ENCODE data around the gene AARS1. TPM values are rescaled to one million over a fixed set of nuclear protein-coding genes. Genes with fewer than 3 reads are reported as not detected.
"Not testable (repeated sequence)": the region's sequence is repeated elsewhere in the genome, so short reads cannot be mapped to it uniquely, and the experiment has no call there.

Gene AARS1
- total RNA-seq, 2 experiments from 2014 or later, result 128 to 129 TPM

DNA sequence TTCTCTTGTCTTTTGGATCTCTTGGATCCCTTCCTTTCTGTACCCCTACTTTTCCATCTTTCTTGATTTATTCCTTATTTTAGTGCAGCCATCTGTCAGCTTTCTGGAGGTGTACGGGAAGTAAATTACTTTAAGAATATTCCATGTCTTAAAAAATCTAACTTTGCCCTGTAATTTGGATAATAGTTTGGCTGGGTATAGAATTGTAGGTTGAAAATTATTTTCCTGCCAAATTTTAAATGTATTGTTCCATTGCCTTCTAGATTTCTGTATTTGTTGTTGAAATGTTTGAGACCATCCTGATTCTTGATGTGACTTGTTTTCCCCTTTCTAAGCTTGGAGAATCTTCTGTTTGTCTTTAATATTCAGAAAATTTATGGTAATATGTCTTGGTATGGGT lies 11.8 kb upstream of the AARS1 start:
- no peak for DNase-seq
- peaks cover 41% of the 10 kb centered on the region for H3K36me3 Mint-ChIP-seq (ENCODE audit: low read depth)
- no peaks in the 10 kb centered on the region for H3K27me3 Mint-ChIP-seq
- no peak overlapping the region for H3K27ac Mint-ChIP-seq
- POLR2A ChIA-PET, result interaction anchor here (1.2 to 5.1 kb wide), 2 partner anchors 13 to 45 kb away, joined by 4 to 73 read pairs; partner anchors contain the start of genes AARS1 and DDX19A
- peak overlapping the region; percentile 3 for H3K4me3 Mint-ChIP-seq
- CTCF ChIA-PET, result interaction anchor here (3.0 kb wide), 1 partner anchor 45 kb away, joined by 14 read pairs; the partner anchor contains the start of gene DDX19A
- H3K9me3 Mint-ChIP-seq, result peaks cover 9% of the 10 kb centered on the region
- peaks cover 41% of the 10 kb centered on the region for H3K4me1 Mint-ChIP-seq

DNA sequence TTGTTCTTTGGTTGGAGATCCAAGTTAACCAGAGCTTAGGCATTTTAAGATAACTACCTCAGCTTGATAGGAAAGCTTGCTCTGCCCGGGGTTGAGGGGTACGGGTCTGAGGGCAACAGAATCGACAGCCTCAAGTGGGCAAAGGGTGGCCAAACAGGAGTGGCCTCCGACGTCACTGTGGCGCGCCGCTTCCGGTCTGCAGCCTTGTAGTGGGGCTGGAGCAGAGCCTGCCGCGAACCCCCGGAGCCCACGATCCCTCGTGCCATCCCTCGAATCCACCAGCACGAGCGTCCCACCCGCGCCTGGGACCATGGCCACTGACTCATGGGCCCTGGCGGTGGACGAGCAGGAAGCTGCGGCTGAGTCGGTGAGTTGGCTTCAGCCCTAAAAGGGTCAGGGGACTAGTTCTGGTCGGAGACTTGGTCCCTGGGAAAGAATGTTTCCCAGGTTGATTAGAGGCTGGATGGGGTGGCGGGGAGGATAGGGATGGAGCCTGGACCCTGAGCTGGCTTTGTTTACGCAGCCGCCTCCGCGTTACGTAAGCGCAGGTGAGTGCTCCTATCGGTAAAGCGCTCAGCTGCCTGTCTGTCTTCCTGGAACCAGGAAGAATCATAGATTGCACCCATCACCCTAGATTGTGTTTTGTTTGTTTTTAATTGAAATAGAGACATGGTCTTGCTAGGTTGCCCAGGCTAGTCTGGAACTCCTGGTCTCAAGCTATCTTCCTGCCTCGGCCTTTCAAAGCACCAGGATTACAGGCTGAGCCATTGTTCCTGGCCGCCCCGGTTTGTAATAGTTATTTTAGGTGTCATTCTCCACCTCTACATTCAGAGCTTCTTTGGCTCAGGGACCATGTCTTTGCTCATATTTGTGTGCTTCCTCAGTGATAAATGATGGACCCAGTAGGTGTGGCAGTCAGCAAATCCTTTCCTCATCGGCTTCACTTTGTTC lies 10.0 kb upstream of the AARS1 start, which contains the start of gene DDX19B:
Gene DDX19B (plus strand): TSS at position 199 of the 951 bp plus-strand sequence. CDS start 112 bp downstream, at position 311.
- peak; percentile 75 for DNase-seq
- H3K36me3 Mint-ChIP-seq (ENCODE audit: low read depth), result peaks cover 35% of the 10 kb centered on the region
- peak within 1 kb of the TSS; percentile 81 for H3K4me3 Mint-ChIP-seq
- peak within 1 kb of the TSS; percentile 88 for H3K27ac Mint-ChIP-seq
- H3K9me3 Mint-ChIP-seq, result peaks cover 9% of the 10 kb centered on the region
- CTCF ChIA-PET, result interaction anchor here (1.0 to 3.1 kb wide), 10 partner anchors 8 to 224 kb away, joined by 3 to 16 read pairs (median 4); partner anchors contain the start of genes AARS1, COG4, DDX19A and EXOSC6
- POLR2A ChIA-PET, result interaction anchor here (0.7 to 5.1 kb wide), 21 partner anchors 8 to 735 kb away, joined by 3 to 73 read pairs (median 5); partner anchors contain the start of genes AARS1, COG4, DDX19A and EXOSC6
- no peaks in the 10 kb centered on the region for H3K27me3 Mint-ChIP-seq
- H3K4me1 Mint-ChIP-seq, result peaks cover 36% of the 10 kb centered on the region

DNA sequence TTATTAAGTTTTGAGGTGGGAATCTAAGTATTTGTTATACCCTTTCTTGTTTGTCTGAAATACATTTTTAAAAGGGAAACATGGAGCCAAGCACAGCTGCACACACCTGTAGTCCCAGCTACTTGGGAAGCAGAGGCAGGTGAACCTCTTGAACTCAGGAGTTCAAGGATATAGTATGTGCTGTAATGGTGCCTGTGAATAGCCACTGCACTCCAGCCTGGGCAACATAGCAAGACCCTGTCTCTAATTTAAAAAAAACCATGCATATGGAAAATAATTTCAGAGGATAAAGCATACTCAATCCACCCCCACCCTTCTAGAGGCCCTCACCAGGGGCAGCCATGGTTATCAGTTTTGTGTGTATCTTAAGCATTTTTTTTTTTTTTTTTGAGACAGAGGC lies 6.3 kb upstream of the AARS1 start:
- ChIA-PET CTCF (no interaction called here), POLR2A (no interaction called here)
- H3K27ac Mint-ChIP-seq, result no peak overlapping the region
- no peak overlapping the region for H3K4me3 Mint-ChIP-seq
- H3K4me1 Mint-ChIP-seq, result peaks cover 26% of the 10 kb centered on the region
- no peak for DNase-seq
- no peaks in the 10 kb centered on the region for H3K27me3 Mint-ChIP-seq
- peaks cover 10% of the 10 kb centered on the region for H3K36me3 Mint-ChIP-seq (ENCODE audit: low read depth)
- no peaks in the 10 kb centered on the region for H3K9me3 Mint-ChIP-seq

DNA sequence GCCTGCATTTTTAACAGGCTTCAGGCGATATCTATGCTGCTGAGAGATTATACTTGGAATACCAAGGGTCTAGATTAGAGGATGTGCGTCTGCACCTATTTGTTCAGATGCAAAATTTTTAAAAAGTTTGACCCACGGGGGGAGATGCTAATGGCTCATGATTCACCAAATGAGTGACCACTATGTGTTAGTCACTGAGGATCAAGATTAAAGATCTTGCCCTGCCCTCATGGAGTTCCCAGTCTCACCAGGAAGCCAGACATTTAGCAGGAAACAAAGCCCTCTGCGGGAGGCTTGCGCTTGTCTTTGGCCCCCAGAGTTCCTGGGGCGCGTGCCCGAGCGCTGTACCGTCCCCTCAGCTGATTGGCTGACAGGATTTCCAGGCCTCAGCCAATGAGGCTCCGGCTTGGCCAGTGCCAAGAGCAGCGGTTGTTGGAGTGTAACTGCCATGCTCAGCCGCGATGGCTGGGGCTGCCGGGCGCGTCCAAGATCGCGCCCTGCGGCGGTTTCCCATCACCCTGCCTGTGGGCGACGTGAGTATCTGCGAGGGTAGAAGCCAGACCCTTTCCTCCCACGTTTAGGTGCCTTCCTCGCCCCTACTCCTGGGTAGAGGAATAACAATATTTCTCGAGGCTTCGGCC lies 5.2 kb upstream of the AARS1 start:
- DNase-seq, result no peak
- Mint-ChIP-seq H3K27me3 (no peaks in the 10 kb centered on the region), H3K9me3 (no peaks in the 10 kb centered on the region), H3K36me3 (ENCODE audit: low read depth) (peaks cover 2% of the 10 kb centered on the region), H3K4me1 (peaks cover 21% of the 10 kb centered on the region), H3K4me3 (no peak overlapping the region), H3K27ac (no peak overlapping the region)
- ChIA-PET CTCF (no interaction called here), POLR2A (no interaction called here)

DNA sequence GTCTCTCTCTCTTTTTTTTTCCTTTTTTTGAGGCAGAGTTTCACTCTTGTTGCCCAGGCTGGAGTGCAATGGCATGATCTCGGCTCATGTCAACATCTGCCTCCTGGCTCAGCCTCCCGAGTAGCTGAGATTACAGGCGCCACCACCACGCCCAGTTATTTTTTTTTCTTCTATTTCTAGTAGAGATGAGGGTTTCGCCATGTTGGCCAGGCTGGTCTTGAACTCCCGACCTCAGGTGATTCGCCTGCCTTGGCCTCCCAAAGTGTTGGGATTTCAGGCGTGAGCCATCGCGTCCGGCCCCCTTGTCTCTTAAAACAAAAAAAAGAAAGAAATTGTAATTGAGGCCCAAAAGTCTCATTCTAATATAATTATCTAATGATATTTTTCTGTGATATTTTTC lies 2.8 kb upstream of the AARS1 start:
- H3K36me3 Mint-ChIP-seq (ENCODE audit: low read depth), result peaks cover 10% of the 10 kb centered on the region
- H3K4me3 Mint-ChIP-seq, DNase-seq, H3K27me3 Mint-ChIP-seq, H3K9me3 Mint-ChIP-seq, H3K27ac Mint-ChIP-seq: not testable (repeated sequence)
- ChIA-PET CTCF (interaction anchor here (1.4 to 2.3 kb wide), 2 partner anchors 25 to 41 kb away, joined by 6 read pairs; partner anchors contain the start of gene EXOSC6), POLR2A (interaction anchor here (2.7 kb wide), 1 partner anchor 54 kb away, joined by 20 read pairs; the partner anchor contains the start of gene DDX19A)
- peaks cover 20% of the 10 kb centered on the region for H3K4me1 Mint-ChIP-seq

DNA sequence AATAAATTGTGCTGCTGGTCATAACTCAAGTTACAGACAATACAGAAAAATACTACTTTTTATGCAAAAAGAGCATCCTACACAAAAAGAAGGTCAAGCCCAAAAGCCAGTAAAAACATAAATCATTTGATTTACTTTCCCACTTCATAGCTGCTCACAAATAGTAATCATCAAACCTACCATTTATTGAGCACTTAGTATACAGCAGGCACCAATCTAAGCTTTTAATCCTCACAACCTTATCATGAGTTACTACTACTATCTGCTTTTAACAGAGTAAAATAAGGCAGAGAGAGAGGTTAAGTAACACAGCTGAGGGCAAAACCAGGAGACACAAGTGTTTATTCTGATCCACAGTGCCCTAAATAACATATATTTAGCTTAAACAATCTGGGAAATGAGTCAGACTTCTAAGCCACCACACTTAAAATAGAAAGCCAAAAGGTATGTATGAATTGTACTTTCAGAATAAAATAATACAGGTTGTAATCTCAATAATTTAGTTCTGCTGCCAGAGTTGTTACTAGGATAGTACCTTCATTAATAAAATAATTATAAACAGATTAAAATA lies 1.7 kb upstream of the AARS1 start:
- Mint-ChIP-seq H3K4me1 (peaks cover 22% of the 10 kb centered on the region), H3K36me3 (ENCODE audit: low read depth) (peaks cover 10% of the 10 kb centered on the region), H3K27ac (peak overlapping the region; percentile 35), H3K27me3 (no peaks in the 10 kb centered on the region), H3K9me3 (no peaks in the 10 kb centered on the region), H3K4me3 (no peak overlapping the region)
- no peak for DNase-seq
- ChIA-PET POLR2A (interaction anchor here (0.8 to 2.7 kb wide), 5 partner anchors 8 to 234 kb away, joined by 3 to 20 read pairs (median 4); partner anchors contain the start of genes DDX19A, DDX19B and EXOSC6), CTCF (interaction anchor here (1.4 to 2.3 kb wide), 2 partner anchors 24 to 39 kb away, joined by 6 read pairs; partner anchors contain the start of gene EXOSC6)

DNA sequence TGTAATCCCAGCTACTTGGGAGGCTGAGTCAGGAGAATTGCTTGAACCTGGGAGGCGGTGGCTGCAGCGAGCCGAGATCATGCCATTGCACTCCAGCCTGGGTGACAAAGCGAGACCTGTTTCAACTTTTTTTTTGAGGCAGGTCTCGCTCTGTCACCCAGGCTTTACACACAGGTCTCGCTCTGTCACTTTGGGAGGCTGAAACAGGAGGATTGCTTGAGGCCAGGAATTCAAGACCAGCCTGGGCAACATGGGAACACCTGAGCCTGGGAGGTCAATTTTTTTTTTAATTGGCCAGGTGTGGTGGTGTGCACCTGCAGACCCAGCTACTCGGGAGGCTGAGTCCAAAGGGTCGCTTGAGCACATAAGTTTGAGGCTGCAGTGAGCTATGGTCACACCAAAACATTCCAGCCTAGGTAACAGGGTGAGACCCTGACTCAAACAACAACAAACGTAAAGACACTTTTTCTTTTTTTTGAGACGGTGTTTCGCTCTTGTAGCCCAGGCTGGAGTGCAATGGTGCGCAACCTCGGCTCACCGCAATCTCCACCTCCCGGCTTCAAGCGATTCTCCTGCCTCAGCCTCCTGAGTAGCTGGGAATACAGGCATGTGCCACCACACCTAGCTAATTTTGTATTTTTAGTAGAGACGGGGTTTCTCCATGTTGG lies 1.9 kb downstream of the AARS1 start:
- Mint-ChIP-seq H3K27ac (peak overlapping the region; percentile 58), H3K4me3 (peak overlapping the region; percentile 99), H3K4me1 (peaks cover 50% of the 10 kb centered on the region), H3K36me3 (ENCODE audit: low read depth) (peaks cover 32% of the 10 kb centered on the region)
- not testable (repeated sequence) for H3K9me3 Mint-ChIP-seq, H3K27me3 Mint-ChIP-seq, DNase-seq
- ChIA-PET CTCF (interaction anchor here (2.6 to 2.9 kb wide), 2 partner anchors 11 to 35 kb away, joined by 8 to 16 read pairs; partner anchors contain the start of genes DDX19B and EXOSC6), POLR2A (interaction anchor here (0.8 to 2.9 kb wide), 5 partner anchors 12 to 236 kb away, joined by 3 to 73 read pairs (median 44); partner anchors contain the start of genes COG4, DDX19A, DDX19B and SF3B3)

DNA sequence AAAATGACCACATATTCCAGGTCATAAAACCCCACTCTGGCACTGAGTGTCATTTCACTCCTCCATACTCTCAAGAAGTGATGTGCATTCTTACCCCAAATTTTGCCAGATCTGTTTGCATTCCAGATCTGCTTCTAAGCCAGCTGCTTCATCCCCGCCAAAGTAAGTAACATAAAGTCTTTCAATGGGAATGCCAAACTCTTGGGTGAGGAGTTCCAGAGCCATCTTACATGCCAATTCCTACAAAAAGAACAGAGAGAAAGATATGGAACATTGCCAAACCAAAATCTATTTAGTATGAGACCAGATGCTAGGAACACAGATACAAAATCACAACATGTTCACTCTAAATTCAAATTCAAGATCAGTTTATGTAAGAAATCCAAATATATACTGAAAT lies 12.9 kb downstream of the AARS1 start:
- Mint-ChIP-seq H3K4me3 (no peak overlapping the region), H3K4me1 (peaks cover 4% of the 10 kb centered on the region), H3K27ac (no peak overlapping the region), H3K9me3 (no peaks in the 10 kb centered on the region), H3K36me3 (ENCODE audit: low read depth) (peaks cover 69% of the 10 kb centered on the region), H3K27me3 (no peaks in the 10 kb centered on the region)
- ChIA-PET CTCF (interaction anchor here (1.0 kb wide), 1 partner anchor 24 kb away, joined by 3 read pairs; the partner anchor contains the start of gene EXOSC6), POLR2A (no interaction called here)
- DNase-seq, result no peak

DNA sequence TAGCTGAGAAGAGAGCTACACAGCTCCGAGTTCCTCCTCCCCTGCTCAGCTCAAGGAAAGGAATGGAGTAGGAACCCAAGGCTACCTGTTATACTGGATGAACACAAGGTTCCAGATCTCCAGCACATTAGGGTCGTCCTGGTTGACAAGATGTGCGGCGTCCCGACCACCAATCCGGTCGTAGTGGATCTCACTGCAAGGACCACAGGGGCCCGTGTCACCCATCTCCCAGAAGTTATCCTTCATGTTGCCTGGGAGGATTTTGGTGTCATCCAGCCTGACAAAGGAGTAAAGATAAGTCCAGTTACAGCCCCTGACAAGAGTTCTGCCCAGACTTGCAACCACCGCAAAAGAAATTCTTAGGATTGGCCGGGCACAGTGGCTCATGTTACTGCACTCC lies 17.6 kb downstream of the AARS1 start:
- Mint-ChIP-seq H3K4me3 (no peak overlapping the region), H3K4me1 (peaks cover 2% of the 10 kb centered on the region), H3K36me3 (ENCODE audit: low read depth) (peaks cover 72% of the 10 kb centered on the region), H3K27me3 (no peaks in the 10 kb centered on the region), H3K27ac (no peak overlapping the region), H3K9me3 (no peaks in the 10 kb centered on the region)
- ChIA-PET POLR2A (interaction anchor here (1.4 to 1.6 kb wide), 2 partner anchors 12 to 27 kb away, joined by 5 to 6 read pairs; partner anchors contain the start of gene DDX19B), CTCF (no interaction called here)
- no peak for DNase-seq

DNA sequence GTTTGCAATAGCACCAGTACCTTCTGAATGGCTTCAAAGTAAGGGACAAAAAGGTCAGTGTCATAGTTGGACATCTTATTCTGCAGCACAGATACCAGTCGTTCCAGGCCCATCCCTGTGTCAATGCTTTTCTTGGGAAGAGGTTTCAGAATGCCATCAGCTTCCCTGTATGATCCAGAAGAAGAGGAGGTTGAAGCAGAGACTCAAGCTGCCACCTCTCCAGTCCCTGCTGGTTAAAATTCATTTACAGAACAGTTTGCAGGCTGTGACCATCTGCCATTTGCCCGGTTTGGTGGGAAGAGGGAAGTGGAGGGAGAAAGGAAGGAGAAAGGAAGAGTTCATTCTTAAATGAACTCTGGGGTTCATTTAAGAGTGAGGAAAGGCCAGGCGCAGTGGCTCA lies 19.1 kb downstream of the AARS1 start:
- Mint-ChIP-seq H3K9me3 (no peaks in the 10 kb centered on the region), H3K4me1 (peaks cover 2% of the 10 kb centered on the region), H3K27ac (no peak overlapping the region), H3K36me3 (ENCODE audit: low read depth) (peaks cover 71% of the 10 kb centered on the region), H3K4me3 (no peak overlapping the region), H3K27me3 (no peaks in the 10 kb centered on the region)
- ChIA-PET CTCF (no interaction called here), POLR2A (no interaction called here)
- no peak for DNase-seq

DNA sequence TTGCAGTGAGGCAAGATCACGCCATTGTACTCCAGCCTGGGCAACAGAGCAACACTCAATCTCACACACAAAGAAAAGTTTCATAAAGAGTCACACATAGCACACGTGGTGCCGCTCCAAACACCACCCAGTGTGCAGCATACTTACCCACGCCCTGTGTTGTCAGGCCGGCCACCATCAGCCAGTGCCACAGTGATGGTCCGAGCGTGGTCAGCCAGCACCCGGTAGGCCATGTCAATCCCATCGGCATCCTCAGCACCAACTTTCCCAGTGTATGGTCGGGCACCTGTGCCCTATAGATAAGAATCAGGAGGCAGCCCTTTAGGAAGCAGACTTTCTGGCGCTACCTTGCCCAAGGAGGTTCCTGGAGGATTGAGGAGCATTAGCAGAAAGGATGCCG lies 19.8 kb downstream of the AARS1 start:
- DNase-seq, result no peak
- Mint-ChIP-seq H3K4me1 (peaks cover 2% of the 10 kb centered on the region), H3K27ac (no peak overlapping the region), H3K4me3 (no peak overlapping the region), H3K36me3 (ENCODE audit: low read depth) (peaks cover 72% of the 10 kb centered on the region), H3K27me3 (no peaks in the 10 kb centered on the region), H3K9me3 (no peaks in the 10 kb centered on the region)
- ChIA-PET POLR2A (no interaction called here), CTCF (interaction anchor here (0.6 kb wide), 1 partner anchor 227 kb away, joined by 4 read pairs; no protein-coding TSS in a partner anchor)

DNA sequence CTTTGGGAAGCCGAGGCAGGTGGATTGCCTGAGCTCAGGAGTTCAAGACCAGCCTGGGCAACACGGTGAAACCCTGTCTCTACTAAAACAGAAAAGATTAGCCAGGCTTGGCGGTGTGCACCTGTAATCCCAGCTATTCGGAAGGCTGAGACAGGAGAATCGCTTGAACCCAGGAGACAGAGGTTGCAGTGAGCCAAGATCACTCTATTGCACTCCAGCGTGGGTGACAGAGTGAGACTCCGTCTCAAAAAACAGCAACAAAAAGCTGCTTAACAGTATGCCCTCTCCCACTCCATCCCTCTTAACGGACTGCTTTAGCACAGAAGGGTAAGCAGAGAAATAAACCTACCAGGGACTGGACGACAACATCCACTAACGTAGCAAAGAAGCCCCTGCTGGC lies 21.4 kb downstream of the AARS1 start:
- POLR2A ChIA-PET, result interaction anchor here (1.1 to 2.2 kb wide), 3 partner anchors 20 to 31 kb away, joined by 3 to 6 read pairs (median 6); partner anchors contain the start of genes AARS1 and DDX19B
- peaks cover 72% of the 10 kb centered on the region for H3K36me3 Mint-ChIP-seq (ENCODE audit: low read depth)
- not testable (repeated sequence) for H3K27ac Mint-ChIP-seq

More for the DNA sequence above, 21.4 kb downstream of the AARS1 start:
- CTCF ChIA-PET, result interaction anchor here (1.2 to 2.8 kb wide), 10 partner anchors 10 to 108 kb away, joined by 3 to 19 read pairs (median 6); partner anchors contain the start of genes DDX19B and EXOSC6
- not testable (repeated sequence) for H3K4me1 Mint-ChIP-seq, H3K27me3 Mint-ChIP-seq, DNase-seq, H3K4me3 Mint-ChIP-seq, H3K9me3 Mint-ChIP-seq
